HepG2 (cell line): Measurements from ENCODE around the gene HOXD4. TPM values are rescaled to one million over a fixed set of nuclear protein-coding genes. Genes with fewer than 3 reads are reported as not detected.

Source experiments
- ATAC-seq: fragments of 200-7000 bp; cut with Tn5 transposase; 3 replicates; pipeline ENCODE4 v1.9.1; 2020; ENCODE audit warnings: mild to moderate bottlenecking, moderate library complexity
- BruUV-seq: library from RNA; stranded (reverse); fragments of 400-500 nt; replicated peaks from 2 replicates; lab custom pipeline; 2021; lab: Mats Ljungman, UMichigan
- CTCF ChIA-PET: fragments of 300-600 bp; formaldehyde crosslinking; extraction: SDS; loops from one replicate; lab custom pipeline; 2021; ENCODE audit warnings: low total read pairs, inconsistent platforms, low intra/inter-chr PET ratio; lab: Yijun Ruan, JAX
- POLR2A ChIA-PET: fragments of 350-600 bp; sonication (Branson Sonifier 250); formaldehyde crosslinking; loops from one replicate; lab custom pipeline; 2020; ENCODE audit warnings: antibody characterized with exemption, inconsistent platforms; lab: Yijun Ruan, JAX
- DNase-seq: peaks from one replicate; pipeline ENCODE4 v3.0.0-alpha.2; 2015; ENCODE audit warnings: low spot score
- FAIRE-seq: peaks from 3 replicates; lab custom pipeline; 2011; peaks lifted over from hg19 to GRCh38; lab: Jason Lieb, UNC
- H2AFZ ChIP-seq: one replicate; pipeline ENCODE4 v1.6.1; 2011; ENCODE audit warnings: low read length, inconsistent platforms
- H3K27ac ChIP-seq: fragments of 300-600 bp; 3 replicates; pipeline ENCODE4 v1.8.0; 2011; ENCODE audit warnings: mixed run types, mild to moderate bottlenecking, mixed read lengths, low read length, inconsistent platforms; ENCODE audit not compliant: insufficient read depth; ENCODE audit errors: extremely low read length
- H3K27me3 ChIP-seq, 2 experiments: fragments of 200-600 bp in 1 of 2; 2 replicates in 1 of 2; 3 replicates in 1 of 2; pipeline versions ENCODE4 v1.6.0 to v1.8.0; 2011; ENCODE audit warnings: low read length in 2 of 2, mild to moderate bottlenecking in 2 of 2, moderate library complexity in 2 of 2, inconsistent platforms in 1 of 2; ENCODE audit not compliant: insufficient read depth in 2 of 2, control insufficient read depth in 1 of 2
- H3K36me3 ChIP-seq, 2 experiments: fragments of 200-600 bp in 1 of 2; replicated peaks in 1 of 2; 2 replicates in 1 of 2; 3 replicates in 1 of 2; pipeline versions ENCODE4 v1.5.1 to v1.8.0; 2011; ENCODE audit warnings: low read length in 2 of 2, inconsistent platforms in 1 of 2; ENCODE audit not compliant: insufficient read depth in 2 of 2, control insufficient read depth in 1 of 2
- H3K4me1 ChIP-seq: 2 replicates; pipeline ENCODE4 v1.5.1; 2012; ENCODE audit warnings: low read length, inconsistent platforms; ENCODE audit not compliant: insufficient read depth
- H3K4me2 ChIP-seq: 2 replicates; pipeline ENCODE4 v1.6.0; 2011; ENCODE audit warnings: low read depth, low read length, inconsistent platforms
- H3K4me3 ChIP-seq, 3 experiments: fragments of 200-600 bp in 1 of 3; sonication (generic), shearing (Covaris generic) in 1 of 3; replicated peaks in 1 of 3; 2 replicates each; pipeline ENCODE4 v1.5.1; 2011 to 2016; ENCODE audit warnings: low read length in 3 of 3, inconsistent platforms in 2 of 3, low read depth in 2 of 3, mild to moderate bottlenecking in 2 of 3, control low read depth in 1 of 3, mixed read lengths in 1 of 3; ENCODE audit not compliant: insufficient read depth in 1 of 3
- H3K79me2 ChIP-seq: one replicate; pipeline ENCODE4 v1.6.1; 2011; ENCODE audit warnings: low read length, inconsistent platforms; ENCODE audit not compliant: insufficient read depth
- H3K9ac ChIP-seq: 2 replicates; pipeline ENCODE4 v1.6.0; 2011; ENCODE audit warnings: mild to moderate bottlenecking, low read depth, low read length, inconsistent platforms; ENCODE audit not compliant: insufficient read depth
- H3K9me3 ChIP-seq: 2 replicates; pipeline ENCODE4 v1.5.1; 2012; ENCODE audit warnings: mild to moderate bottlenecking, low read length
- H4K20me1 ChIP-seq: 2 replicates; pipeline ENCODE4 v1.6.0; 2011; ENCODE audit warnings: inconsistent platforms, mild to moderate bottlenecking, low read length, moderate library complexity; ENCODE audit not compliant: insufficient read depth
- ARID4A ChIP-seq: sonication (generic); formaldehyde crosslinking; IDR thresholded peaks from 2 replicates; pipeline ENCODE4 v1.5.0; 2020; ENCODE audit warnings: mild to moderate bottlenecking, missing genetic modification reagents, borderline replicate concordance
- EEA1 ChIP-seq: sonication (generic); formaldehyde crosslinking; IDR thresholded peaks from 2 replicates; pipeline ENCODE4 v1.5.1; 2020; ENCODE audit warnings: mild to moderate bottlenecking, missing genetic modification reagents, borderline replicate concordance
- GLMP ChIP-seq: sonication (generic); formaldehyde crosslinking; IDR thresholded peaks from 2 replicates; pipeline ENCODE4 v1.9.0; 2021; ENCODE audit warnings: missing genetic modification reagents, mild to moderate bottlenecking, borderline replicate concordance
- HMGXB4 ChIP-seq, 2 experiments: sonication (generic) in 1 of 2; formaldehyde crosslinking in 1 of 2; IDR thresholded peaks; 2 replicates each; pipeline versions ENCODE4 v1.4.0 to v1.6.1; 2018 to 2020; ENCODE audit warnings: missing genetic modification reagents in 2 of 2, borderline replicate concordance in 1 of 2, low read depth in 1 of 2, mild to moderate bottlenecking in 1 of 2, missing biosample characterization in 1 of 2
- NCOA1 ChIP-seq: sonication (generic); formaldehyde crosslinking; IDR thresholded peaks from 2 replicates; pipeline ENCODE4 v1.9.0; 2021; ENCODE audit warnings: missing genetic modification reagents
- RXRA ChIP-seq: sonication (generic); formaldehyde crosslinking; IDR thresholded peaks from 2 replicates; pipeline ENCODE4 v1.5.1; 2020; ENCODE audit warnings: missing genetic modification reagents
- SAFB2 ChIP-seq: sonication (generic); formaldehyde crosslinking; IDR thresholded peaks from 2 replicates; pipeline ENCODE4 v1.5.1; 2020; ENCODE audit warnings: missing genetic modification reagents, low read depth, mild to moderate bottlenecking, borderline replicate concordance
- SPEN ChIP-seq: sonication (generic); formaldehyde crosslinking; IDR thresholded peaks from 2 replicates; pipeline ENCODE4 v1.5.1; 2020; ENCODE audit warnings: low read depth, mild to moderate bottlenecking, missing genetic modification reagents
- UBTF ChIP-seq: sonication (generic); formaldehyde crosslinking; IDR thresholded peaks from 2 replicates; pipeline ENCODE4 v1.4.0; 2020; ENCODE audit warnings: mild to moderate bottlenecking, missing genetic modification reagents
- ZNF816 ChIP-seq: sonication (generic); formaldehyde crosslinking; IDR thresholded peaks from 2 replicates; pipeline ENCODE4 v1.8.0; 2022; ENCODE audit warnings: missing genetic modification reagents, mild to moderate bottlenecking, borderline replicate concordance
- ZNF891 ChIP-seq: sonication (generic); formaldehyde crosslinking; IDR thresholded peaks from 2 replicates; pipeline ENCODE4 v1.5.0; 2020; ENCODE audit warnings: mild to moderate bottlenecking, missing genetic modification reagents
- WGBS: methylation state at CpG from one replicate; pipeline ENCODE4 v1.1.6; 2017; ENCODE audit warnings: low lambda C conversion rate; 5-methylcytosine and 5-hydroxymethylcytosine counted together
- in situ Hi-C: cut with HindIII; loops from 2 replicates; pipeline ENCODE4 v1.10.0; 2017; ENCODE audit warnings: low pct_unique_long_range_greater_than_20kb; ENCODE audit not compliant: extremely low pct_ligation_motif_present
- intact Hi-C: fragments of 100-400 bp; cut with micrococcal nuclease; formaldehyde crosslinking; loops from one replicate; pipeline ENCODE4 v1.10.0; 2022; ENCODE audit not compliant: unreplicated experiment
- polyA plus RNA-seq, 8 experiments: library from polyadenylated mRNA; depleted of rRNA in 3 of 8; stranded (reverse) in 7 of 8; unstranded in 1 of 8; fragments of >200 nt; fragmentation: Illumina TruSeq in 4 of 8; extraction: Trizol in 4 of 8; gene quantifications; 2 replicates each; pipeline versions ENCODE4 v1.2.1 to v1.2.3, GENCODE V29; 2011 to 2016; ENCODE audit warnings: low read depth in 4 of 8, missing spikeins in 1 of 8, mixed read lengths in 1 of 8; ENCODE audit not compliant: insufficient read depth in 1 of 8
- total RNA-seq, 5 experiments: library from RNA; depleted of rRNA; stranded (reverse); fragments of >200 nt; fragmentation: Illumina TruSeq; extraction: Trizol; gene quantifications; 2 replicates each; pipeline ENCODE4 v1.2.3, GENCODE V29; 2016; ENCODE audit warnings: low read depth in 1 of 5

The HOXD4 gene
- total and polyA plus RNA-seq, 2 of the 13 experiments (the other 11 are each of a cell fraction or from before 2014, with no cell fraction given), result not detected

GRCh38 chr2:176192351-176192750, 41.0 kb downstream of the HOXD4 start:
- in situ Hi-C loops, result no loop called here
- CTCF ChIA-PET, result no interaction called here
- FAIRE-seq (no peak), ATAC-seq (no peak), DNase-seq (no peak)
- Histone ChIP-seq H3K9ac (no peak overlapping the region), H3K36me3 (no peaks in the 10 kb centered on the region), H3K4me3 (no peak overlapping the region), H3K9me3 (no peaks in the 10 kb centered on the region), H2AFZ (no peak overlapping the region), H4K20me1 (no peaks in the 10 kb centered on the region), H3K27me3 (peaks cover 0 to 24% of the 10 kb centered on the region in 2 experiments; a peak in 2 of 5 replicates), H3K79me2 (no peaks in the 10 kb centered on the region), H3K27ac (no peak overlapping the region), H3K4me2 (no peak overlapping the region), H3K4me1 (peaks cover 50% of the 10 kb centered on the region)
- POLR2A ChIA-PET, result no interaction called here
- intact Hi-C loops, result no loop called here
- no TSS peak for BruUV-seq
- WGBS, result 14% methylated on average over 1 of the region's 1 CpG
- TF ChIP-seq EEA1 (CRISPR knock-in tag) (no peak), ZNF816 (CRISPR knock-in tag) (no peak), ARID4A (CRISPR knock-in tag) (no peak), RXRA (CRISPR knock-in tag) (no peak), HMGXB4 (CRISPR knock-in tag; IDR thresholded peaks at IDR 0.05; ENCODE audit: borderline replicate concordance in 1 of 2, low read depth in 1 of 2) (no peak), ZNF891 (CRISPR knock-in tag) (no peak), SPEN (no peak), UBTF (no peak), NCOA1 (CRISPR knock-in tag) (no peak), SAFB2 (CRISPR knock-in tag) (no peak), GLMP (CRISPR knock-in tag) (no peak)
